Measurements from ENCODE around the gene ZNF281. TPM values are rescaled to one million over a fixed set of nuclear protein-coding genes. Genes with fewer than 3 reads are reported as not detected.

The ZNF281 gene
- total and polyA plus RNA-seq, 9 of the 15 experiments (the other 6 are each of a cell fraction or from before 2014, with no cell fraction given): 9.6 to 24.9 (median 16.5) TPM

DNA sequence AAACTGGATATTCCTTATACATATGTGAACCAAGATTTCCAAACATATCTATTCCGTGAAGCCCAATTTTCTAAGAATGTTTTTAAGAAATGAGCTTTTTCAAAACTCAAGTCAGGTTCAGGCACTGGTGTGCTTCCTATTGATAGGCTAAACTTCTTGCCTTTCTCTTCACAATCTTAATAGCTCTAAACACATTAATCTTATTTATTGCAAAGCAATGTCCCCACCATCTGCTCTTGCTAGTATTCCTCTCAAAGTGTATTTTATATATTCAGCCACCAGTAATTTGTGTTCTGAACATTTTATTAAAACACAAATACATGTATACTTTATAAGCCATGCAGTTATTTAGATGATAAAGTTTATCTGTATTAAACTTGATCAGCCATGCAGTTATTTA is 11.5 kb downstream of the ZNF281 start:
- CTCF ChIA-PET (ENCODE audit: low intra/inter-chr PET ratio): no interaction called here
- Histone ChIP-seq H3K36me3 (ENCODE audit: control insufficient read depth, insufficient read depth, low read length) (peaks cover 6% of the 10 kb centered on the region; the same call in 1 of the 3 replicates), H2AFZ (ENCODE audit: low read depth, low read length) (no peak overlapping the region), H4K20me1 (replicated peaks; ENCODE audit: control insufficient read depth, insufficient read depth, low read length) (no peaks in the 10 kb centered on the region), H3K9me1 (ENCODE audit: control insufficient read depth, insufficient read depth, low read length) (no peaks in the 10 kb centered on the region), H3K9me3 (replicated peaks; ENCODE audit: control insufficient read depth, insufficient read depth, low read depth, low read length) (no peaks in the 10 kb centered on the region), H3K27me3 (ENCODE audit: control insufficient read depth in 2 of 2, insufficient read depth in 2 of 2, low read length in 2 of 2) (no peaks in the 10 kb centered on the region), H3K9ac (ENCODE audit: insufficient read depth in 1 of 2, low read depth in 2 of 2, low read length in 2 of 2) (no peak overlapping the region), H3K4me3 (no peak overlapping the region), H3K79me2 (ENCODE audit: control insufficient read depth, insufficient read depth, low read length) (no peaks in the 10 kb centered on the region), H3K27ac (ENCODE audit: extremely low read depth, low read depth, low read length) (no peak overlapping the region), H3K4me1 (replicated peaks in 1 of 2; ENCODE audit: control insufficient read depth in 2 of 2, insufficient read depth in 2 of 2, low read length in 2 of 2) (no peaks in the 10 kb centered on the region), H3K4me2 (ENCODE audit: insufficient read depth, low read length) (no peak overlapping the region)
- intact Hi-C loops (cut with micrococcal nuclease) (no loop called here), in situ Hi-C loops (cut with MboI) (no loop called here)
- BruUV-seq (replicated peaks): no TSS peak
- no peak for ATAC-seq
- WGBS (ENCODE audit: insufficient coverage, low coverage, missing lambda C conversion rate): 69% methylated on average over 1 of the region's 1 CpG
- FAIRE-seq: no peak
- POLR2A ChIA-PET: interaction anchor here (1.3 to 1.4 kb wide), 2 partner anchors 8 to 9 kb away, joined by 3 to 4 read pairs; no protein-coding TSS in a partner anchor
- DNase-seq (ENCODE audit: extremely low read depth in 1 of 4, low spot score in 3 of 4): no peak
- TF ChIP-seq CHD1 (IDR thresholded peaks at IDR 0.05; ENCODE audit: low read length) (no peak), ZNF592 (IDR thresholded peaks at IDR 0.05) (no peak)

All from K562 (cell line).